Fibroblast of lung (primary cell): ENCODE measurements around the gene RPL10. TPM values are rescaled to one million over a fixed set of nuclear protein-coding genes. Genes with fewer than 3 reads are reported as not detected.
"Not testable (repeated sequence)": the region's sequence is repeated elsewhere in the genome, so short reads cannot be mapped to it uniquely, and the experiment has no call there.

Source experiments
- DNase-seq, 2 donors: peaks; one replicate each; pipeline versions ENCODE4 v3.0.0 to v3.0.0-alpha.2; 2010; ENCODE audit warnings: low read depth in 2 of 2
- H2AFZ ChIP-seq: 2 replicates; pipeline ENCODE4 v1.5.1; 2012; ENCODE audit warnings: low read length, control low read depth, inconsistent platforms
- H3K27ac ChIP-seq: 2 replicates; pipeline ENCODE4 v1.5.1; 2011; ENCODE audit warnings: low read length, control low read depth; ENCODE audit not compliant: insufficient read depth
- H3K27me3 ChIP-seq: 2 replicates; pipeline ENCODE4 v1.5.1; 2011; ENCODE audit warnings: mild to moderate bottlenecking, low read length; ENCODE audit not compliant: control insufficient read depth, insufficient read depth
- H3K36me3 ChIP-seq: 2 replicates; pipeline ENCODE4 v1.5.1; 2011; ENCODE audit warnings: low read length; ENCODE audit not compliant: control insufficient read depth, insufficient read depth
- H3K4me1 ChIP-seq: 2 replicates; pipeline ENCODE4 v1.5.1; 2011; ENCODE audit warnings: low read length; ENCODE audit not compliant: control insufficient read depth, insufficient read depth; ENCODE audit errors: extremely low read depth
- H3K4me2 ChIP-seq: 2 replicates; pipeline ENCODE4 v1.5.1; 2011; ENCODE audit warnings: low read length, control low read depth; ENCODE audit not compliant: insufficient read depth; ENCODE audit errors: extremely low read depth
- H3K4me3 ChIP-seq, 4 experiments: fragments of 200-600 bp in 1 of 4; sonication (generic) in 1 of 4; replicated peaks in 1 of 4; 2 replicates each; pipeline ENCODE4 v1.5.1; 2011 to 2016; ENCODE audit warnings: low read length in 4 of 4, low read depth in 3 of 4, mild to moderate bottlenecking in 3 of 4, control low read depth in 2 of 4, inconsistent platforms in 1 of 4, mixed read lengths in 1 of 4; ENCODE audit not compliant: insufficient read depth in 1 of 4; ENCODE audit errors: control extremely low read depth in 1 of 4
- H3K79me2 ChIP-seq: 2 replicates; pipeline ENCODE4 v1.5.1; 2012; ENCODE audit warnings: mild to moderate bottlenecking, low read length, inconsistent platforms; ENCODE audit not compliant: control insufficient read depth, insufficient read depth
- H3K9ac ChIP-seq: 2 replicates; pipeline ENCODE4 v1.5.1; 2011; ENCODE audit warnings: mild to moderate bottlenecking, low read length, control low read depth; ENCODE audit not compliant: insufficient read depth
- H3K9me3 ChIP-seq: 2 replicates; pipeline ENCODE4 v1.5.1; 2012; ENCODE audit warnings: low read depth, low read length; ENCODE audit not compliant: control insufficient read depth, insufficient read depth
- H4K20me1 ChIP-seq: 2 replicates; pipeline ENCODE4 v1.5.1; 2011; ENCODE audit warnings: low read length; ENCODE audit not compliant: control insufficient read depth, insufficient read depth; ENCODE audit errors: extremely low read depth
- CTCF ChIP-seq, 2 donors: IDR thresholded peaks in 1 of 2; conservative IDR thresholded peaks in 1 of 2; 1 replicate in 1 of 2; 2 replicates in 1 of 2; pipeline ENCODE4 v1.5.1; 2011 to 2012; ENCODE audit warnings: low read length in 2 of 2, control low read depth in 1 of 2, inconsistent platforms in 1 of 2, low read depth in 1 of 2, mild to moderate bottlenecking in 1 of 2
- EZH2 ChIP-seq: IDR thresholded peaks from 2 replicates; pipeline ENCODE4 v1.5.1; 2012; ENCODE audit warnings: low read length, control low read depth, mild to moderate bottlenecking; ENCODE audit errors: missing control alignments
- polyA plus RNA-seq, 2 donors: library from polyadenylated mRNA; depleted of rRNA in 1 of 2; stranded (reverse) in 1 of 2; unstranded in 1 of 2; fragments of >200 nt; gene quantifications; 2 replicates each; pipeline ENCODE4 v1.2.1, GENCODE V29; 2011 to 2012; ENCODE audit warnings: missing spikeins in 1 of 2
- total RNA-seq: library from RNA; depleted of rRNA; stranded (reverse); fragments of >200 nt; gene quantifications from 2 replicates; pipeline ENCODE4 v1.2.1, GENCODE V29; 2014

The RPL10 gene
- total and polyA plus RNA-seq, 2 donors (not counting 1 experiment from before 2014, with no cell fraction given), result 2,319 to 4,527 TPM

DNA sequence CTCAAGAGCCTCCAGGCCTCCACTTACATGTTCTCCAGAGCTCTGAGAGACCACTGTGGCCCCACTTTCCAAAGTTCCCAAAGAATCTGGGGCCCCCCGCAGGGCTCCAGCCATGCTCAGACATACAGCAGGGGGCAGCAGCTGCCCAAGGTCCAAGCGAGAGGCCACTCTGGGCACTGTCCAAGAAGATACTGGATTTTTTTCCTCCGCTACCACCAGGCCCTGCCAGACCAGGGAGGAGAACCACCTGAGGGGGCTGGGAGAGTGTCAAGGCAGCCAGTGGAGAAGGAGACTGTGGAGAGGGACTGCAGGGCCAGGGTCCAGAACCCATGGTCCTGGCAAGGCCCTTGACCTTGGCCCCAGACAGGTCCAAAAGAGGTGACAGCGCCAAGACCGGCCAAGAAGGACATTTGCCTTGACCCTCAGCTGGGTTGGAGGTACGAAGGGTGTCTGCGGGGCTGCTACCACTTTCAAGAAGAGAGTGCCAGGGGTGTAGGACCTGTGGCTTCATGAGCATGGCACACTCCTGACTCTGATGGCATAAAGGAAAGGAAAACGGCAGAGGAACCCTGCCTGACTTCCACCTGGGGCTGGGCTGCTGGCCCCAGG, 13.8 kb upstream of the RPL10 start:
- Histone ChIP-seq H3K27me3 (no peaks in the 10 kb centered on the region), H4K20me1 (no peaks in the 10 kb centered on the region), H3K36me3 (peaks cover 3% of the 10 kb centered on the region), H3K4me2 (no peak overlapping the region), H3K27ac (no peak overlapping the region), H2AFZ (no peak overlapping the region), H3K9me3 (no peaks in the 10 kb centered on the region), H3K9ac (no peak overlapping the region), H3K4me1 (peaks cover 5% of the 10 kb centered on the region), H3K4me3 (no peak overlapping the region), H3K79me2 (peaks cover 16% of the 10 kb centered on the region)
- no peak for TF ChIP-seq EZH2
- TF ChIP-seq CTCF (conservative IDR thresholded peaks at IDR 0.05 in 1 of 2, IDR thresholded peaks at IDR 0.05 in 1 of 2; ENCODE audit: low read depth in 1 of 2, low read length in 2 of 2), result peak; percentile 28 to 50
- DNase-seq, result peak in 1 of 2 donors; percentile 14

DNA sequence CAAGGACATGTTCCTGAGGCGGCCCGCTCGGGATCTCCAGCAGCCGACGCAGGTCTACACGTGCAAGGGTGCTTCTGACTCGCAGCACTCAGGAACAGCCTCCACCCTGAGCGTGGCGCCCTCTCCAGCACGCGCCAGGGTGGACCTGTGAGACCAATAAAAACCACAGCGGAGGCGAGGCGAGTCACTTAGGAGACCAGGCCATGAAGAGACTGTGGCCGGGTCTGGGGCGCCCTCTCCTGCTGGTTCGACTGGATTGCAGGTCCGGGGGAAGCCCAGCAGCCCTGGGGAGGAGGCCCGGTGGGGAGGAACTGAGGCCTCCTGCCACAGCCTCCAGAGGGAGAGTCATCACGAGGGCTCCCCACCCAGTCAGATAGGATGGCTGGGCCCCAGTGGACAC, 10.1 kb upstream of the RPL10 start:
- not testable (repeated sequence) for H3K4me2 ChIP-seq, H3K27ac ChIP-seq, H3K79me2 ChIP-seq, H3K27me3 ChIP-seq, H4K20me1 ChIP-seq, H3K4me1 ChIP-seq, DNase-seq, H3K4me3 ChIP-seq, H3K9me3 ChIP-seq, H2AFZ ChIP-seq, H3K9ac ChIP-seq, H3K36me3 ChIP-seq

DNA sequence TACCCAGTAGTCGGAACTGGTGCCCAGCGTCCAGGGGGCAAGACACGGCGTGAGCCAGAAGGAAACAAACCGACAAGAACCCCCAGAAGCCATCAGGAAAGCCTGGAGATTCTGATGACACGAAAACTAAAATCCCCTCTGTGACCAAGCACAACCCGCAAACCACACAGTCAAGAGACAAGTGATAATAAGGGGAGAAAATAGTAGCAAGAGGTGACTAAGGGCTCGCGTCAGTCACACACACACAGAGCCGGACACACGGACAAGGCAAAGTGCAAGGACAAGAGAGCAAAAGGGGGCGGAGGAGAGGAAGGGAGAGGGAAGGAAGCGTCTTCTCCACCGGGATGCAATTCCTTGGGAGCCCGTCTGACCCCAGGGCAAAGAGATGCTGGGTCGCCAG, 9.5 kb upstream of the RPL10 start:
- not testable (repeated sequence) for H2AFZ ChIP-seq, H3K4me3 ChIP-seq, H3K4me2 ChIP-seq, H3K4me1 ChIP-seq, H3K36me3 ChIP-seq, H4K20me1 ChIP-seq, H3K79me2 ChIP-seq, H3K27me3 ChIP-seq, H3K27ac ChIP-seq, H3K9ac ChIP-seq, H3K9me3 ChIP-seq, DNase-seq

GRCh38 chrX:154389812-154390747, 8.1 kb upstream of the RPL10 start:
- H3K4me1 ChIP-seq, H4K20me1 ChIP-seq, H3K79me2 ChIP-seq, DNase-seq, H2AFZ ChIP-seq, H3K36me3 ChIP-seq, H3K4me3 ChIP-seq, H3K27ac ChIP-seq, H3K9ac ChIP-seq, H3K4me2 ChIP-seq, H3K27me3 ChIP-seq, H3K9me3 ChIP-seq: not testable (repeated sequence)

GRCh38 chrX:154396363-154396762, 1.8 kb upstream of the RPL10 start:
- not testable (repeated sequence) for H3K4me1 ChIP-seq, H4K20me1 ChIP-seq, H3K36me3 ChIP-seq, DNase-seq, H3K9me3 ChIP-seq, H2AFZ ChIP-seq, H3K27ac ChIP-seq, H3K9ac ChIP-seq, H3K4me3 ChIP-seq, H3K27me3 ChIP-seq, H3K4me2 ChIP-seq
- H3K79me2 ChIP-seq, result peaks cover 20% of the 10 kb centered on the region
